Measurements from ENCODE around the gene INAFM2.
A peak's percentile ranks its signal among the peaks of the same experiment; 100 is the strongest.

The INAFM2 gene

GRCh38 chr15:40345225-40345866 lies 21.9 kb downstream of the INAFM2 start:
- no peak for DNase-seq

GRCh38 chr15:40345867-40346578 lies 22.5 kb downstream of the INAFM2 start:
- no peak for DNase-seq

GRCh38 chr15:40346579-40347558 lies 23.4 kb downstream of the INAFM2 start:
- DNase-seq, result no peak

- DNase-seq, result no peak
These were observed 24.3 kb downstream of the INAFM2 start for GRCh38 chr15:40347559-40348473.

GRCh38 chr15:40348474-40348870 lies 25.0 kb downstream of the INAFM2 start:
- DNase-seq, result no peak

- DNase-seq, result no peak
These were observed 25.7 kb downstream of the INAFM2 start for GRCh38 chr15:40349163-40349562.

- DNase-seq, result no peak
These were observed 28.9 kb downstream of the INAFM2 start for GRCh38 chr15:40352281-40352901.

- DNase-seq, result no peak
These were observed 30.2 kb downstream of the INAFM2 start for GRCh38 chr15:40353697-40354096.

- DNase-seq, result peak; percentile 51
These were observed 31.1 kb downstream of the INAFM2 start for GRCh38 chr15:40354408-40355171.

GRCh38 chr15:40355976-40356585 lies 32.6 kb downstream of the INAFM2 start:
- no peak for DNase-seq

- no peak for DNase-seq
These were observed 33.8 kb downstream of the INAFM2 start for GRCh38 chr15:40357246-40357645.

- DNase-seq, result peak; percentile 84
These were observed 34.4 kb downstream of the INAFM2 start, which contains the start of gene DISP2 for GRCh38 chr15:40357723-40358470. DISP2 (plus strand) TSS chr15:40358219; CDS start chr15:40358322, 103 bp downstream.

- DNase-seq, result peak; percentile 66
These were observed 35.2 kb downstream of the INAFM2 start for GRCh38 chr15:40358471-40359353.

- no peak for DNase-seq
These were observed 36.5 kb downstream of the INAFM2 start for GRCh38 chr15:40360015-40360414.

GRCh38 chr15:40361640-40362039 lies 38.1 kb downstream of the INAFM2 start:
- no peak for DNase-seq

- DNase-seq, result no peak
These were observed 40.1 kb downstream of the INAFM2 start for GRCh38 chr15:40363611-40364010.

- DNase-seq, result no peak
These were observed 40.8 kb downstream of the INAFM2 start for GRCh38 chr15:40364251-40364650.

- DNase-seq, result no peak
These were observed 41.5 kb downstream of the INAFM2 start for GRCh38 chr15:40365016-40365415.
